EL (cell line): ENCODE results near the gene CLIC5.

ENCODE experiments used
- DNase-seq: peaks from one replicate; pipeline ENCODE4 v3.0.0-alpha.2; 2016

Gene CLIC5

DNA sequence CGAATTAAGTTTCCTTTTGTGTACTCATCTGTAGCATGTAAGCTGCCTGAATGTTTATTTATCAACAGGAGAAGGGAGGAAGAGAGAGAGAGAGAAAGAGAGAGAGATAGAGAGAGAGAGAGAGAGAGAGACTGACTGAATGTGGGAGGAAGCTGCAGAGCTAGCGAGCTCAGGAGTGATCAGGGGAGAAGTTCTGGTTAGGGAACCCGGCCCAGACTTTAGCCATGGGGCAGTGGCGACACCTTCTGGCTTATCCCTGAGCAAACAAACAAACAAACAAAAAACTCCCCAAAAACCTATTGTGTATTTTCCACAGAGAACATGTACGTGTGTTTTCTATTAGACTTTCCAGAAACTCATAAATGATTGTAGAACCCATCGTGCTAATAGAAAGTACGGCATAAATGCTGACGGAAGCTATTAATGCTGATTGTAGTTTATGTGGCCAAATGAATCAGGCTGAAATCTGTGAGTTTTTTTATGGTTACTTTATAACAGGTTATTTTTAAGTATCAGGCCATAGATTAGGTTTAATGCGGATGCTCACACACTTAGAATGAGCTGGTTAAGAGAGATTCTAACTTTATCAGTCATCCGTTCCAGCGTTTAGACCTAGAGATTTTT, 92.8 kb downstream of the CLIC5 start:
- DNase-seq, result peak; percentile 75

GRCh38 chr6:45921691-45922281, 93.9 kb downstream of the CLIC5 start:
- no peak for DNase-seq

DNA sequence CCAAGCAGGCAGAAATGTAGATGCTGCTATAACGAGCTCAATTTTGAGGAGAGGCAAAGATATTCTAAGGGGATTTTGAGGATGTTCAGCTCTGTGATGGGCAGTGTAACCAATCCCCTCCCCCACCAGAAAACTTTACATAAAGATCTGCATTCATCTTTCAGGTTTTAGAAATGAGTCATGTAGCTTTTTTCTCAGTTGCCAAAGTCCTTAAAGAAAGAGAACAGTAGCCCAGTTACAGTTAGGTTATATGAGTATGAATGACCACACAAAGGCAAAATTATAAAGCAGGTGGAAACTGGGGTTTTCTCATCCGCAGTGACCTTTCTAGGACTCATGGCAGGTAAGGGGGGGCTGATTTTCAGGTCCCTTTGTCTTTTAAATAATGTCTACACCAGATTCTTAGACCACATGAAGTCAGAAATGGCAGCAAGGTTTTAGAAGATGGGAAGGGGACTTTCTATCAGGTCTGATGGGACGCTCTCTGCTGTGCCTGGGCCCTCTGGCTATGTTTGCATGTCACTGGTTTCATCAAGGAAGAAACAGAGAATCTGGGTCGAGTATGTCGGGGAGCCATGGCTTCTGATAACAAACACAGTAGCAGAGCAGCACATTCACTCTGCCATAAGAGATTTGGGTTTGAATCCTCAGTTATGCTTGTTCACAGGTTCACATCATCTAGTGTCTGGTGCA, 94.7 kb downstream of the CLIC5 start:
- DNase-seq, result peak; percentile 13

DNA sequence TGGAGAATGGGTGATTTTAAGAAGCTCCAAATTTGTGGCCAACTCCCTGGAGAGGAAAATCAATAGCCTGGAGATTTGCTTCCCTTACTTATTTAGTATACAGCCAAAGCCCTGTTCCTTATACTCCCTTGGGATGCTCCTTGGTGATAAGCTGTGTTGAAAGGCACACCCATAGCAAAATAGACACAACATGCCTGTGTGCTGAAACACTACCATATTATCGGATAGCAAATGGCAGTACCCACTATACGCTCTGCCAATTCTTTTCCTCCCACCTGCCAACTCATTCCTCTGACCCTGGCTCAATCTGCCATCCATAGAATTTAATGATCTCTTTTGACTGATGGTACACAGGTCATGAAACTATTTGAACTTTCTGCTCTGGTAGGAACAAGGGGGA, 98.2 kb downstream of the CLIC5 start:
- no peak for DNase-seq

DNA sequence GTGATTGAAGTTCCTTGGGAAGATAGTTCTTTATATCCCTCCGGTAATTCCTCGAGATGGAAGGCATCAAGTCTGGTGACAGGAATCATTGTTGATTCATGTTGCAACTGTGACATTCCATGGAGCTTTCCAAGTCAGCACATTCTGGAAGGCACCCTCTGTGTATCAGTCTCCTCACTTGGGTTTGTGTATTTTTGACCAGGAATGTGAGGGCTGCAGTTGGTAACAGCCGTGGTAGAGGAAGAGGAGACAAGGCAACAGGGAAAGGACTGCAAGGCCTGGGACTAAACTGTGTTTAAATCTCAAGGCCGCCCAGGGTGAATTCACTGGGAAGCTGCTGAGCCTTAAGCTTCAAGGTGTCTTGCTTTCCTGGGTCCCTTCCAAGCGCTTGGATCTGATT, 99.0 kb downstream of the CLIC5 start:
- DNase-seq, result no peak

DNA sequence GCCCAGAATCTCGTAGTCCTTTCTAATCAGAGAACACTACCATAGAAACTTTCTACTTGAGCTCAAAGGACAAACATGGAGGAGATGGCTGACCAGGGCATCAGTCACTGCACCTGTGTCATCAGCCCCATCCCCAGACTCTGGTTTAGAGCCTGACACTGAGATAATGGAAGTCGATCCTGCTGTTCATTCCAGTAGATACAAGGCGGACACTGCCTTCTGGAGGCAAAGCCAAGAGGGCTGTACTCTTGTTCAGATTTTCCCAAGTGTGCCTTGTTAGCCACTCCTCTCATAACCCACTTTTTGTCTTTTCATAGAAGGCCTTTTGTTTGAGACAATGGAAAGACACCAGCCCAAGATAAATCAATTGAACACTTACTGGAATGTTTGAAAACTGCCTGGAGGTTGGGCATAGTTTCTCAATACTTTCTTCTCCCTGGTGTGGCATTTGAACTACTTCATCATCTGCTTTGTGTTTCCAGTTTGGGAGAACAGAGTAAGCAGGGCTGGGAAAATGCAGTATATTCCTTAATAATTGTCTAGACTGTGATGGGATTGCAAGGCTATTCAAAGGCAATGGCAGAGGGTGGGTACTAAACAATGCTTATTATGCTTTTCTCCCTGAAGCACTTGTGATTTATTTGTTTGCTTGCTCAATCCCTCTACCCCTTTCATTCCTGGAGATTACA, 99.7 kb downstream of the CLIC5 start:
- no peak for DNase-seq

DNA sequence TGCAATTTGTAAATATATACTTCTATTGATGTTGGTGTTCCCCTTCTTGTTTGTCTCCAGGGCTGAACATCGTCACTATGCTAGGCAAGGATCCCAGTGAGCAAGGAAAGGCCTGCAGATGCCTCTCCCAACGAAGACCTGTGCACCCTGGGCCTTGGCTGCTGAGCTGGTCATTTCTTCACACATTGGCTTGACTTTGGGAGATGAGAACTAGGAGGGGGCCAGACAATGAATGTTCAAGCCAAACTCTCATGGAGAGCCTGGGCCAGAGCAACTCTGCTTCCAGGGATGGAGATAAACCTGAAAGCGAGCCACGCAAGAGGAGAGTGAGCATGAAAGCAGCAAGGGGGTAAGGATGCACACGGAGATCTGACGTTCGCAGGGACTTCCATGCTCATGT, 104.0 kb downstream of the CLIC5 start:
- no peak for DNase-seq

DNA sequence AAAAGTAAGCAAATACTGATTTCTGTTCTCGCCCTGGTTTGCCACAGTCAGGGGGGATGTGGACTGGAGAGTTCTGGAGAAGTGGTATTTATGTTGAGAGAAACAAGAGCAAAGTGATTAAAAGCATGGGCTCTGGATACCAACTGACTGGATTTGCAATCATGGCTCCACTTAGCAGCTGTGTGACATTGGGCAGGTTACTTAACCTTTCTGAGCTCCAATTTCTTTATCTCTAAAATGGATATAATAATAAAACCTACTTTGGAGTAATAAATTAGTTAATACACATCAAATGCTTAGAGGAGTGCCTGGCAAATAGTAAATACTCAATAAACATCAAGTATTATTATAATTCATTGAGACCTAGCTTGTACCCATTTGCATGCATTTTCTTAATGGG, 111.7 kb downstream of the CLIC5 start:
- no peak for DNase-seq

DNA sequence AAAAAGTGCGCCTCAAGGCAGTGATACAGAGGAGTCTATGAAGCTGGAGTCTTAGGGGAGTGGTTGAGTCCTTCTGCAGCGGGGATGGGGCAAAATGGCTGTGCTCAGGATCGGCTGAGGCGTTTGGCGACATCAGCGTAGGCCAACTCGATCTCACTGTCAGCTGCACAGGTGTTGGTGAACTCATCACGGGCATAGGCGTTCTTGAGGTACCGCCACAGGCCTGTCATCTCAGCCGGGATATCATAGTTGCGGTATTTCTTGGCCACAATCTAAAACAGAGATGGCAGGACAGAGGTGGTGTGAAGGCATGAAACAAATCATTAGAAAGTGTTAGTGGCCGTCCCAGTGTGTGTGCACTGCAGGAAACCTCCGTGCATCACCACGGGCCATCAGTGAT, 112.7 kb downstream of the CLIC5 start:
- no peak for DNase-seq

DNA sequence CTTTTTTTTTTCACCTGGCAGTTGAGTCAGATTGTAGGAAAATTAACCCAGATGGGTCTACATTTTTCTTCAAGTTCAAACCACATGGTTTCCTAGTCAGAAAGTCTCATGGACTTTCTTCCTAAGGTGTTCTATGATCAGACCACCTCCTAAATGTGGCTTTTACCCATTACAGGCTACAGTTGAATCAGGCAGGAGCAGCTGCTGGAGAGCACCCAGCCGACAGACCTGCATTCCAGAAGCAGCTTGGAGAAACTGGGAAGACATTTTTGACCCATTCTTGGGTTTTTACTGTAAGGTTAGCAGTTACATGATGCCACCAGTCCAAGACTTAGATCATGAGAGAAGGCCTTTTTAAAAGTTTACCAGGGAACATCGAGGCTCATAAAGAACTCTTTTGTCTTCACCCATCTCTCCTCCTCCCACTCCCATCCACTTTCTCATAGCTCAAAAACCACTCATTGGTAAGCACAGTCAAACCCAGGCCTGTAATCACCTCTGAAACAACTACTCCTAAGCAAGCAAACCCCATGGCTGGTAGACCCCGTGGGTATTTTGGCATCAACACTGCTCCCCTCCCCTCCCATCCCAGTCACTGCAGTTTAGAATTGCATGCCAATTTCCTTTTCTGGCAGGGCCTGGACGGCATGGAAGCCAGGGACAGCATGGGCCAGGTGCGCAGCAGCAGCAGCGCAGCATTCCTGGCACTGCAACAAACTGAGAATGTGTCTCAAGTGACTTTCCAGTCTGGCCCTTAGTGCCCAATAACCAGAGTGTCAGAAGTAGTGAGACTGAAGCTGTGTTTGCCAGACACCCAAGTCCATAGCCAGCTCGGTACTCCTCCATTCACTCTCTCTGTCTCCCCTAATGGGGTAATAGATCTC, 113.7 kb downstream of the CLIC5 start:
- DNase-seq, result no peak

GRCh38 chr6:45900808-45901752, 114.6 kb downstream of the CLIC5 start:
- DNase-seq, result peak; percentile 58

GRCh38 chr6:45899683-45899946, 116.0 kb downstream of the CLIC5 start:
- DNase-seq, result no peak

DNA sequence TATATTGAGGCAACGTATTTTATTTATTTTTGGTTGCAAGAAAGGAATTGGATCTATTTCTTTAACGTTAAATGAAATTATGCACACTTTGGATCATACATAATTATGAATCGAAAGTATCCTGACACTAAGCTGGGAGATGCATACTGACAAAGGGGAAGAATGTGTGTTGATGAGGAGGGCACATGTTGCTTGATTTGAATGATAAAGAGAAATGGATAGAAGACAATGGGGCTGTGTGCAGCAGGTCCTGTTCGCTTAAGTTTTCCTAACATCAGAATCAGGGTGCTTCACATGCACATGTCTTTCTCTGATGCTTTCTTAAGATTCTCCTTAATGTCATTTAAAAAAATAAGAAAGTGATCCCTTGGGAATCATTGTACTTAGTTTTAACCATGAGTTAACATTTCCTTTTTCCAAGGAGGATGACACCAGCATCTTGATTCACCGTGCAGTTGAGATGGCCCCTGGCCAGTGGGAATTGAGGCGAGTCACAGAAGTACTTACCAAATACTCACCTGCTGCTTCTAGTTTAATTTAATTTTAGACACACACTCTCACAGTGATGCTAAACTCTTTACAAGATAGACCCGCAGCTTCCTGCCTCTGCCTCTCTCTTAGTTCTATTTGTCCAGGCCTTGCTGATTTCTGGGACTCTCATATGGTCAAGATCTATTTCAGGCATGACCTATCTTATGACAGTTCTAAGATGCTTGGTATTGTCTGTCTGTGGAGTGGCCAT, 116.5 kb downstream of the CLIC5 start:
- no peak for DNase-seq

DNA sequence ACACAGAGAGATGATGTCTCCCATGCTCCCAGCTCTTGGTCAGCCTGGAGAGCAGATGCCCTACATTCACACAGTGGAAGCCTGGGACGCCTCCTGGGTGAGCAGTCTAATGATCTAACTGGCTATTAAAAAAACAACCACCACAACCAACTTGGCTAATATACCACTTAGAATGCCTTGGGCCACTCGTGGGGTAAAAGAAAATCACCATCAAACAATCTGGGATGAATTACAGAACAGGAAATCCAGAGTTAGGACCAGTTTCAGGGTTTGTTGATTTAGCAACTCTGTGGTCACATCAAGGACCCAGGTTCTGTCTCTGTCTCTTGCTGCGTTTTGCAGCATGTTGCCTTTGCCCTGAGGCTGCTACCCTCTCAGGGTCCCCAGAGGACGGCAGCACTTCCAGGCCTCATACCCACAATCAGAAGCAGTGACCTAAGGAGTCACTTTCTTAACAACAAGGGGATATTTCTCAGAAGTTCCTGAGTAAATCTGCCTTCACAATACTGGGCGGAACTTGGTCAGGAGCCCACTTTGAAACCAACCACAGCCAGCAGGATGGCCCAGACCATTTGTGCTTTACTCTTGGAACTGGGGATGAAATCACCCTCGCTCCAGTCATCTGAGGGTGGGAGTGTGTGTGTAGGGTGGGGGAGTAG, 118.7 kb downstream of the CLIC5 start:
- DNase-seq, result peak; percentile 73

- no peak for DNase-seq
Observed at GRCh38 chr6:45895569-45895968, 120.1 kb downstream of the CLIC5 start.

DNA sequence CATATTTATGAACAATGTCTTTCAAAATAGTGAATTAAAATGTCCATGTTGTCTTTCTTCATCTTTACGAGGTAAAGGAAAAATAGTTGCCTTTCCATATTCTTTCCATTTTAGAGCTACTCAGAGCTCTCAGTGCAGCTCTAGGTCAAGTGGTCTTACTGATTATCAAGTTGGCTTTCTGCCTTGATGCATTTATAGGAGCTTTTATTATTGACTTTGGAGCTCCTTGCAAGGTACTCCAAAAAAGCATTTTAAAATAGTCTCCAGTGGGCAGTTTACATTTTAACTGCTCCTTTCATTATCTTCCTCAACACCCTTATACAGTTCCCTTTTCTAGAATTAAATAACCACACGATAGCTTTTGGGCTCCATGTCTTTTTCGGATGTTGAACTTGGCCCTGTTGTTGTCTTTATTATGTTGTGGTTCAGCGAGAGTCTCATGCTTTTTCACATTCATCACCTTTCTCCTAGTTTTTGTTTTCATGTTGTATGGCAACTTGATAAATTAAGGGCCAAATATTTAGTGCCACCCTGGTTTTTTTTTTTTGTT, 122.9 kb downstream of the CLIC5 start:
- DNase-seq, result no peak

DNA sequence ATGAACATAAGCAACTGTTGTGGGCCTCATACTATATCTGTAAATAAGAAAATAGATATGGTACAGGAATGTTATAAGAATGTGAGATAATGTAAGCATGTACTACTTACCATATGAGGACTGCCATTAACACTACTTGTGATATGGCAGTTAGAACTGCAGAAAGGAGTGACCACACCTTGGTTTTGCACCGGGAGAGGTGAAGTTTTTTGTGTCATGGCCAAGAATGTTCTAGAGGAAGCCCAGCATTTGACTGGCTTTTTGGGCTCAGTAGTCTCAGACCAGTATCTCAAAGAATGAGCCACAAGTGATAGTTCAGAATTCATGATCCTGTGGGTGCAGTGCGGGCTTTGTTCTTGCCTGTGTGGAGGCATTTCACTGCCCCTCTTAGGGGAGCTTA, 123.5 kb downstream of the CLIC5 start:
- no peak for DNase-seq

GRCh38 chr6:45886776-45887175, 128.9 kb downstream of the CLIC5 start:
- DNase-seq, result no peak

GRCh38 chr6:45884336-45884735, 131.3 kb downstream of the CLIC5 start:
- no peak for DNase-seq

DNA sequence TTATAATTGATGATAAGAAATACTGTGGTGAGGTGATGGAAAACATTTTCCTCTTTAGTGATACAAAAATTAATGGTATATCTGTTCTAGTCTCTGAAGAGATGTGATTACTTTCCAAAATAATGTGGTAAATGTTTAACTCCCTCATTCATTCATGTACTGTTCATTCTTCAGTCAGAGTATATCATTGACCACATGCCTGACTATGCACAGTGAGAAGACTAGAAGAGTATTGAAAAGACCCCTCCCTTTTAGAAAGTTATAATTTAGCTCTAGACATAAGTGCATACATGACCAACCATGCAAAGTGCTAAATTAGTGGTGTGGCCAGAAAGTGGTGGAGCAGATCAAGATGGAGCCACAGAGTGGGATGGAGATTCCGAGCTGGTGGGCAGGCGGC, 133.0 kb downstream of the CLIC5 start:
- DNase-seq, result no peak
